AG20443 (cell line): ENCODE data around the gene RHCG.
"Not testable (repeated sequence)": the region's sequence is repeated elsewhere in the genome, so short reads cannot be mapped to it uniquely, and the experiment has no call there.

ENCODE experiments used
- DNase-seq: peaks from one replicate; pipeline ENCODE4 v3.0.0; 2012; ENCODE audit warnings: low spot score, mixed read lengths

The RHCG gene

GRCh38 chr15:89477411-89478242 lies 18.8 kb downstream of the RHCG start:
- DNase-seq, result no peak

- DNase-seq, result no peak
These were observed 20.7 kb downstream of the RHCG start for GRCh38 chr15:89475661-89476060.

- DNase-seq, result peak; percentile 84
These were observed 23.6 kb downstream of the RHCG start for GRCh38 chr15:89472785-89473256.

- DNase-seq, result no peak
These were observed 26.8 kb downstream of the RHCG start for GRCh38 chr15:89469426-89470096.

GRCh38 chr15:89468813-89469212 lies 27.6 kb downstream of the RHCG start:
- not testable (repeated sequence) for DNase-seq

DNA sequence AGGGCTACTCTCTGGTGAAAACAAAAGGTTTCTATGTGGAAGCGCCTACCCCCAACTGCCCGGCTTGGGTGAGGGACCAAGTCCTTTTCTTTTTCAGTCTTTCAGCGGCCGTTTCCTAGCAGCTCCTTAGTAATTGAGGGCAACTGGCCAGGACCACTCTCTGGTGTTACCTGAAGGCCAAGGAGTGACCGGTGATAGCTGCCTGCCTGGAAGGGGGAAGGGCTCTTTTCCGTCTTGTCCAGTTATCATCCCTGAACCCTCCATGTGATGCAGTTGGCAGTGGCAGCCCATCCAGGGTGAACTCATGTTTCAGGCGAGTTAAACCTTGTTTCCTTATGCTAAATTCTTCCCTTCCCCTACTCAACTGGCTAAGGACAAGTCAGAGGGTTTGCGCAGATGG lies 33.3 kb downstream of the RHCG start:
- no peak for DNase-seq

- no peak for DNase-seq
These were observed 34.0 kb downstream of the RHCG start for GRCh38 chr15:89462198-89462912.

DNA sequence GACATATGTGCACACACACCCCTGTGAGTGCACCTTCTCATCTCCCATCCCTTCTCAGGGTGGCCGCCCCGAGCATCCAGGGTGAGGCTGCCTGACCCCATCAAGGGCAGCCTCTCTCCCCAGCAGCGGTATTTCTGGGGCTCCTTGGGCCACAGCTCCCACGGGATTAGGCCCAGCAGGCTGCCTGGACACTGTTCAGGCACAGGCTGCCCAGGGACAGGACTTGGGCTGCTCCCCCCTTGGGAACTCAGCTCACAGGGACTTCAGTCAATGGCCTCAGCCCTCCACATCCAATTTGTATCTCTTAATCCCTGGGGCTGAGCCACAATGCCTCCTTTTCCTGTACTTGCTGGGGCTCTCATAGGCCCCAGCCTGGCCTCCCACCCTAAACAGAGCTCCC lies 35.0 kb downstream of the RHCG start:
- no peak for DNase-seq

DNA sequence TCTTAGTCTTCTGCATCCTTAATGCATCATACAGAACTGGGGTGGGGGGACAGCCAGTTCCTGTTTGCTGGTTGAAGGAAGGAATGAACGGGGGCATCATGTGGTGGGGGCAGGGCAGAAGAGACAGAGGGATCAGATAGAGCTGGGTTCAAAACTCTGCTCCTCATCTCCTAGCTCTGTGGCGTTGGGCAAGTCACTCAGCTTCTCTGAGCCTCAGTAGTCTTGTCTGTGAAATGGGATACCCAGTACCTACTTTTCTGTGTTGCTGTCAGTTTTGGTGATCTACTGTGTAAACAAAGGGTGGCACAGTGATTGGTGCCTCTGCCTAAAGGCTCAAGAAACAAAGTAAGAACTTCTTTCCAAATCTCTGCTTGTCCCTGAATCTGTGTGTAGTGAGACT lies 36.3 kb downstream of the RHCG start:
- no peak for DNase-seq

GRCh38 chr15:89459271-89460038 lies 36.9 kb downstream of the RHCG start:
- DNase-seq, result no peak

DNA sequence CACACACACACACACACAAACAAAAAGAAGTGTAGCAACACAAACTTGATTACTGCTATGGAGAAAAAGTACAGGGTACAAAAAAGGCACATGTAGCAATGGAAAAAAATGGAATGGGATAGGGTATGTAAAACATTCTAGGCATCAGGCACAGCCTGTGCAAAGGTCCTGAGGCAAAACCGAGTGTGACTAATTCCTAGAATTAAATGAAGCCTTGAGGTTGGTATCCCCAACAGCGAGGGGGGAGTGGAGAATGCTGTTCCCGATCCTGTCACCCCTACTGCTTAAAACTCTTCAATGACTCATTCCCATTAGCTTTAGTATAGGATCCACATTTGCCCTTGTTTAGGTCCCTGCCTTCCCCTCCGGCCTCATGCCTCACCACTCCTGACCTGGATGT lies 37.9 kb downstream of the RHCG start:
- DNase-seq, result no peak

GRCh38 chr15:89457086-89457485 lies 39.3 kb downstream of the RHCG start:
- no peak for DNase-seq

GRCh38 chr15:89455535-89455934 lies 40.8 kb downstream of the RHCG start:
- DNase-seq, result no peak

GRCh38 chr15:89452330-89452836 lies 44.0 kb downstream of the RHCG start:
- DNase-seq, result no peak

DNA sequence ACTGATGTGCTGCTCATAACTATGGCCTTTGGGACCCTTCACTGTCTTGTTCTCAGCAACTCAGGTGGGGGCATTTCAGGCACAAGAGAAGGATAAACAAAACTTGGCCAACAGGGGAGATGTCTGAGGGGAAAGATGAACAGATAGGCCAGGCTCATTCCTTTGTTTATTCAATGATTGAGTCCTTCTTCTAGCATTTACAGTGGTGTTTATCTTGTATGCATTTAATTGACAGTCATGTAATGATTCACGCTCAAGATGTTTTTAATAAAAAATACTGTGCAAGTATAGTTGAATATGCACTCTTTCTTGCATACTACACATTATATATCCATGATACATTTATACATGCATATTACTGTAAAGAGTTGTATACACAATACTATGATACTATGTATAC lies 44.5 kb downstream of the RHCG start:
- DNase-seq, result no peak

DNA sequence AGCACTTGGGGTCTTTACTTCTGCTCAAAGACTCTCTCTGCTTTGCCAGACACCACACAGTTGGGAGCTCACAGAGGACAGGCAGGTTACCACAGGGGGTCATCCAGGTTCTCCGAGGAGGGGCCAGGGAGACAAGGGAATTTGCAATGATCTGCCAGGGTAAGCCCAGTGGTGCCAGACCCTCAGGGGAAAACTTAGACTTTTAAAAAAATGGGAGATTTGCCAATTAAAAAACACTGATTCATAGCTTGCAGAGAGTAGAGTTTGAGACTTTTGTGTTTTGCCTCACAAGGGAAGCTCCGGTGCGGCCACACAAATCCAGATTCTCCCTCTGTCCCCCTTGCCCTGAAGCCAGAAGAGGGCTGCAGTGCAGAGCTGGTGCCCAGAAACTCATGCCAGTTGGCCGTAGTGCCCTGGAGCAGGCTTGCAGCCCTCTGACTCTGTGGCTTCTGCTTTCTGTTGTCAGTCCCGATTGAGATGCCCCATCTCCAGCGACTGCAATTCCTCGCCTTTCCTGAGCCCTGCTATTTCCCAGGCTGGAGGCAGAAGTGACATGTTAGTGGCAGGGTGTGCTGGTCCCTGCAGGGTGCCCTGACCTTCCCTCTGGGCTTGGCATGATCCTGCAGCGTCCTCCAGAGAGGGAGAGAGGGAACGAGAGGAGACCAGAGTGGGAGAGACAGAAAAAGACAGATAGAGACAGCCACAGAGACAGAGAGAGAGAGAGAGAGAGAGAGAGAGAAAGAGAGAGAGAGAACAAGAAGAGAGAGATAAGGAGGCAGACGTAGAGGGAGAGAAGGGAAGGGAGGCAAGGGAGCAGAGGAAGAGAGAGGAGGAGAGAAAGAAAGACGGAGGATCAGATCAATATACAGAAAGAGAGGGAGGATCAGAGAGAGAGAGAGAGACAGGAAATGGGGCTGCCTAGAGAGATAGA lies 46.0 kb downstream of the RHCG start:
- DNase-seq, result no peak

DNA sequence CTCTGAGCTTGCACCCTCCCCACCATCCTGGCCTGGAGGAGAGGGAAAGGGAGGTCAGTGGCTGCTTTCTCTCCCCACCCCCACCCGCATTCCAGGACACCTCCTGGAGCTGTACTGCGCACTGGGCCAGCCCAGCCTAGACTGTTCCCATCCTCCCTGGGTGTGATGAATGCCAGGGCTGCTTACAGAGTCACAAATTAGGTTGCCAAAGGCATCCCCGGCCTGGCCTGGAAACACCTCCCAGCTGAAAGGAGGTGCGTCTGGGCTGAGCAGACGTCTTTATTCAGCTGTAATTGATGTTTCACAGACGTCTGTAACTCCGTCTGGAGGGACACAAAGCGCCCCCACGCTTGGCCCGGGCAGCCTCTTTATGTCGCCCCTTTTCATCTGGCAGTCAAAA lies 47.6 kb downstream of the RHCG start:
- peak; percentile 45 for DNase-seq

DNA sequence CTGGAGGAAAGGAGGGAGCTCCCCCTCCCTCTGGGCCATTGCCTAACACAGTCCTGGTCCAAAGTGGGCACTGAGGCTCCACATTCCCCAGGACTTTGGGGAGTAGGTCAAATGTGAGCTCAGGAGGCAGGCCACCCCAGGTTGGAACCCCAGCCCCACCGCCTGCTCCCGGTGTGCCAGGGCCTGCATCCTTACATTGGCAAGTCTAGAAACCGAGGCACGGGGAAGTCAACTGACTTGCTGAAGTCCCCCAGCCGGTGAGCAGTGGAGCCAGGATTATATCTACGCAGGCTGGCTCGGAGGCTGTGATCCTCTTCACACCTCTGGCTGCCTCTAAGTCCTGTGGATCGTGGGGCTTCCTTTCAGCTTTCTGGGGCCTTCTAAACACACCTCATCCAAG lies 48.7 kb downstream of the RHCG start:
- no peak for DNase-seq

- DNase-seq, result no peak
These were observed 50.0 kb downstream of the RHCG start for GRCh38 chr15:89446255-89446891.

- DNase-seq, result no peak
These were observed 50.9 kb downstream of the RHCG start for GRCh38 chr15:89445518-89445917.
